ENCODE data around the gene ARID1B. TPM values are rescaled to one million over a fixed set of nuclear protein-coding genes. Genes with fewer than 3 reads are reported as not detected.

ARID1B gene
- total RNA-seq, 1 donor from 2014 or later = 78.1 TPM

DNA sequence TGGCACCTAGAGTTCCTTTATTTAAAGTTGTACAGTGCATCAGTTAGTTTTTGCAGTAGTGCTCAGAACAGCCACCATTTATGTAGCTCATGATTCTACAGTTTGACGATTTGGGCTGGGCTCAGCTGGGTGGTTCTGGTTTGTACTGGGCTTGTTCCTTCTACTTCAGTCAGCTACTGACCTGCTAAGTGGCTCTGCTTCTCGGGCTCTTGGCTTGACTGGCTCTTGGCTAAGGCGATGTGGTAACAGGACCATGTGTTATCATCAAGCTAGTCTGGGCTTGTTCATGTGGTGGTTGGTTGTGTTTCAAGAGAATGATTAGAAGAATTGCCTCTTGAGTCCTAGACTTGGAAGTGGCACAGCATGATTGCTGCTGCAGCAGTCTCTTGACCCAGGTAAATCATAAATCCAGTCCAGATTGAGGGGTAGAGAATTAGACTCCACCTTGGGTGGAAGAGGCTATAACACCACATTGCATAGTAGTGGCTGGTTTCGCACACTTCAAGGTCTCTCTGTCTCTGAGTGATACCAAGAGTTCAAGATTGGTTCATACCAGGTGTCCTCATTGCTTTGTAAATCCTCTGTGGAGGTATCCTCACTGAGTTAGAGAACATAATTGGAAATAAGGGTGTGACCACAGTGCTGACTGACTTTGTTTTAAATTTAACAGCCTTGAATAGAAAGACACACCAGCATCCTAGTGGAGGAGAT, 253.0 kb downstream of the ARID1B start:
- TF ChIP-seq, protein P1, sequence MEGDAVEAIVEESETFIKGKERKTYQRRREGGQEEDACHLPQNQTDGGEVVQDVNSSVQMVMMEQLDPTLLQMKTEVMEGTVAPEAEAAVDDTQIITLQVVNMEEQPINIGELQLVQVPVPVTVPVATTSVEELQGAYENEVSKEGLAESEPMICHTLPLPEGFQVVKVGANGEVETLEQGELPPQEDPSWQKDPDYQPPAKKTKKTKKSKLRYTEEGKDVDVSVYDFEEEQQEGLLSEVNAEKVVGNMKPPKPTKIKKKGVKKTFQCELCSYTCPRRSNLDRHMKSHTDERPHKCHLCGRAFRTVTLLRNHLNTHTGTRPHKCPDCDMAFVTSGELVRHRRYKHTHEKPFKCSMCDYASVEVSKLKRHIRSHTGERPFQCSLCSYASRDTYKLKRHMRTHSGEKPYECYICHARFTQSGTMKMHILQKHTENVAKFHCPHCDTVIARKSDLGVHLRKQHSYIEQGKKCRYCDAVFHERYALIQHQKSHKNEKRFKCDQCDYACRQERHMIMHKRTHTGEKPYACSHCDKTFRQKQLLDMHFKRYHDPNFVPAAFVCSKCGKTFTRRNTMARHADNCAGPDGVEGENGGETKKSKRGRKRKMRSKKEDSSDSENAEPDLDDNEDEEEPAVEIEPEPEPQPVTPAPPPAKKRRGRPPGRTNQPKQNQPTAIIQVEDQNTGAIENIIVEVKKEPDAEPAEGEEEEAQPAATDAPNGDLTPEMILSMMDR (IDR thresholded peaks at IDR 0.05) = no peak
- Mint-ChIP-seq H3K9me3 (ENCODE audit: unreplicated experiment) (peaks cover 5% of the 10 kb centered on the region), H3K27ac (ENCODE audit: unreplicated experiment) (no peak overlapping the region), H3K4me1 (ENCODE audit: unreplicated experiment) (peaks cover 20% of the 10 kb centered on the region), H3K36me3 (ENCODE audit: unreplicated experiment) (peaks cover 8% of the 10 kb centered on the region), H3K27me3 (ENCODE audit: unreplicated experiment) (no peaks in the 10 kb centered on the region), H3K4me3 (ENCODE audit: unreplicated experiment) (no peak overlapping the region)
- DNase-seq (ENCODE audit: extremely low spot score, unreplicated experiment) = no peak

- TF ChIP-seq, protein P1 (IDR thresholded peaks at IDR 0.05) = no peak
- no peak for DNase-seq (ENCODE audit: extremely low spot score, unreplicated experiment)
- Mint-ChIP-seq H3K36me3 (ENCODE audit: unreplicated experiment) (peaks cover 4% of the 10 kb centered on the region), H3K4me3 (ENCODE audit: unreplicated experiment) (no peak overlapping the region), H3K4me1 (ENCODE audit: unreplicated experiment) (peaks cover 20% of the 10 kb centered on the region), H3K27me3 (ENCODE audit: unreplicated experiment) (no peaks in the 10 kb centered on the region), H3K27ac (ENCODE audit: unreplicated experiment) (no peak overlapping the region), H3K9me3 (ENCODE audit: unreplicated experiment) (no peaks in the 10 kb centered on the region)
These were observed 253.6 kb downstream of the ARID1B start for GRCh38 chr6:157030755-157031154.

- TF ChIP-seq, protein P1 (IDR thresholded peaks at IDR 0.05) = no peak
- no peaks in the 10 kb centered on the region for H3K36me3 Mint-ChIP-seq (ENCODE audit: unreplicated experiment)
- no peak for DNase-seq (ENCODE audit: extremely low spot score, unreplicated experiment)
- no peaks in the 10 kb centered on the region for H3K27me3 Mint-ChIP-seq (ENCODE audit: unreplicated experiment)
- no peaks in the 10 kb centered on the region for H3K9me3 Mint-ChIP-seq (ENCODE audit: unreplicated experiment)
- H3K4me1 Mint-ChIP-seq (ENCODE audit: unreplicated experiment) = peaks cover 20% of the 10 kb centered on the region
- H3K4me3 Mint-ChIP-seq (ENCODE audit: unreplicated experiment) = no peak overlapping the region
- H3K27ac Mint-ChIP-seq (ENCODE audit: unreplicated experiment) = no peak overlapping the region
These were observed 255.7 kb downstream of the ARID1B start for GRCh38 chr6:157032923-157033322.

DNA sequence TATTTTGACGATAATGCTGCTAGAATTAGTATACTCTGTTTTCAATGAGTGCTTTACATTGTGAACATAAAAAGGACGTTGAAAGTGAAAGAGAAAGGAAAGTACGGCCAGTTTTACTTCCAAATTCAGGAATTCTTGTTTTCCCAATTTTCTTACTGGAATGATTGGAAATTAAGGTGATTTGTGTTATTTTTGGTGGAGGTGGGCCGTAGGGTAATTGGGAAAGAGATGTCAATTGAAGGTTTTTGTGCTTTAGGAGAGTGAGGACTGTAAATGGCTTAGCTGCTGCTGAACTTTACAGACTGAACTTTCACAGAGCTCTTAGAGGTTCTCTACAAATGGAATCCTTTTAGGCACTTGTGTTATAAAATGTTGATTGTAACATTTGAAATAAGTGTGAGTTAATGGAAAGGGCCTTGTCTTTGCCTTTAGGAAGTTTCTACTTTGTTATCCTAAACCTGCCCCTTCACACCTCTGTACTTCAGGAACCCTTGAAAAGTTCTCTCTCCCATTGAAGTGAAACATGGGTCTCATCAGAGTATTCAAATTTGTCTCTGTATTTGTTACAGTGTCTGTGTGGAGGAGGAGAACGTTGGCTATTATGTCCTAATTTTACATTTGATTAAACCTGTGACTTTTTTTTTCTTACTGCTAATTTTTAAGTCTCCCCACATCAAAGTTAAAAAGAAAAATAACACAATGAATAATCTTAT, 256.4 kb downstream of the ARID1B start:
- H3K36me3 Mint-ChIP-seq (ENCODE audit: unreplicated experiment) = no peaks in the 10 kb centered on the region
- peak overlapping the region; percentile 88 for H3K27ac Mint-ChIP-seq (ENCODE audit: unreplicated experiment)
- no peaks in the 10 kb centered on the region for H3K27me3 Mint-ChIP-seq (ENCODE audit: unreplicated experiment)

More for the DNA sequence above, 256.4 kb downstream of the ARID1B start:
- Mint-ChIP-seq H3K4me1 (ENCODE audit: unreplicated experiment) (peaks cover 20% of the 10 kb centered on the region), H3K9me3 (ENCODE audit: unreplicated experiment) (no peaks in the 10 kb centered on the region), H3K4me3 (ENCODE audit: unreplicated experiment) (peak overlapping the region; percentile 77)
- TF ChIP-seq, protein P1 (IDR thresholded peaks at IDR 0.05) = no peak
- no peak for DNase-seq (ENCODE audit: extremely low spot score, unreplicated experiment)

All from osteocyte (in vitro differentiated cells).